HG02970 (cell line): ENCODE results near the gene HOXA10.

Source experiments
- ATAC-seq: cut with Tn5 transposase; IDR thresholded peaks from one replicate; pipeline ENCODE4 v1.9.1; 2021; ENCODE audit warnings: mild to moderate bottlenecking, moderate library complexity, moderate number of reproducible peaks; ENCODE audit not compliant: unreplicated experiment, low FRiP score

Gene HOXA10

GRCh38 chr7:27157702-27158431, 16.3 kb downstream of the HOXA10 start:
- ATAC-seq, result no peak

- no peak for ATAC-seq
These were observed 17.0 kb downstream of the HOXA10 start for GRCh38 chr7:27156916-27157701.

GRCh38 chr7:27156508-27156898, 17.6 kb downstream of the HOXA10 start, which contains the start of gene HOXA7:
Gene HOXA7 (minus strand): TSS chr7:27156675. CDS start chr7:27156545, 130 bp downstream.
- ATAC-seq, result no peak

GRCh38 chr7:27155816-27156507, 18.2 kb downstream of the HOXA10 start:
- ATAC-seq, result no peak

GRCh38 chr7:27154901-27155815, 19.0 kb downstream of the HOXA10 start:
- no peak for ATAC-seq

GRCh38 chr7:27154369-27154768, 19.8 kb downstream of the HOXA10 start:
- ATAC-seq, result no peak

- no peak for ATAC-seq
These were observed 20.6 kb downstream of the HOXA10 start for GRCh38 chr7:27153526-27153925.

GRCh38 chr7:27152816-27153442, 21.2 kb downstream of the HOXA10 start:
- no peak for ATAC-seq

- no peak for ATAC-seq
These were observed 21.9 kb downstream of the HOXA10 start, which contains the start of gene HOXA3 for GRCh38 chr7:27151931-27152815. Gene HOXA3 (minus strand): TSS chr7:27152583. CDS start chr7:27110640, 41,943 bp downstream.

- no peak for ATAC-seq
These were observed 22.7 kb downstream of the HOXA10 start for GRCh38 chr7:27151341-27151930.

- peak; percentile 71 for ATAC-seq
These were observed 23.4 kb downstream of the HOXA10 start for GRCh38 chr7:27150568-27151340.

- ATAC-seq, result no peak
These were observed 24.1 kb downstream of the HOXA10 start for GRCh38 chr7:27149842-27150567.

GRCh38 chr7:27148756-27149641, 25.1 kb downstream of the HOXA10 start:
- no peak for ATAC-seq

GRCh38 chr7:27148031-27148755, 25.9 kb downstream of the HOXA10 start:
- ATAC-seq, result no peak
